Ishikawa (cell line): ENCODE data around the gene DHX40.

Experiments used
- CEBPB ChIP-seq: IDR thresholded peaks from 2 replicates; pipeline ENCODE4 v1.6.1; 2012
- CREB1 ChIP-seq: IDR thresholded peaks from 2 replicates; pipeline ENCODE4 v1.6.1; 2012; ENCODE audit warnings: low read depth
- EGR1 ChIP-seq: IDR thresholded peaks from 2 replicates; pipeline ENCODE4 v1.6.1; 2012
- EP300 ChIP-seq: IDR thresholded peaks from 2 replicates; pipeline ENCODE4 v1.6.1; 2012; ENCODE audit warnings: borderline replicate concordance
- FOXM1 ChIP-seq: IDR thresholded peaks from 2 replicates; pipeline ENCODE4 v1.6.1; 2012; ENCODE audit warnings: low read depth, borderline replicate concordance
- NFIC ChIP-seq: IDR thresholded peaks from 2 replicates; pipeline ENCODE4 v1.6.1; 2012
- RAD21 ChIP-seq: IDR thresholded peaks from 2 replicates; pipeline ENCODE4 v1.6.1; 2012; ENCODE audit warnings: low read depth
- TAF1 ChIP-seq: IDR thresholded peaks from 2 replicates; pipeline ENCODE4 v1.6.1; 2012; ENCODE audit warnings: low read depth, mild to moderate bottlenecking
- TCF12 ChIP-seq: IDR thresholded peaks from 2 replicates; pipeline ENCODE4 v1.6.1; 2012; ENCODE audit warnings: low read depth
- TEAD4 ChIP-seq: IDR thresholded peaks from 2 replicates; pipeline ENCODE4 v1.6.1; 2012
- YY1 ChIP-seq: IDR thresholded peaks from 2 replicates; pipeline ENCODE4 v1.6.1; 2012; ENCODE audit warnings: low read depth
- ZBTB7A ChIP-seq: IDR thresholded peaks from 2 replicates; pipeline ENCODE4 v1.6.1; 2012; ENCODE audit warnings: low read depth
- TF ChIP-seq, protein P1 (sequence below): IDR thresholded peaks from 2 replicates; pipeline ENCODE4 v1.6.1; 2012
- TF ChIP-seq, protein P2 (sequence below): IDR thresholded peaks from 2 replicates; pipeline ENCODE4 v1.6.1; 2012
- TF ChIP-seq, protein P3 (sequence below): IDR thresholded peaks from 2 replicates; pipeline ENCODE4 v1.6.1; 2012; ENCODE audit warnings: low read depth, mild to moderate bottlenecking

The DHX40 gene

DNA sequence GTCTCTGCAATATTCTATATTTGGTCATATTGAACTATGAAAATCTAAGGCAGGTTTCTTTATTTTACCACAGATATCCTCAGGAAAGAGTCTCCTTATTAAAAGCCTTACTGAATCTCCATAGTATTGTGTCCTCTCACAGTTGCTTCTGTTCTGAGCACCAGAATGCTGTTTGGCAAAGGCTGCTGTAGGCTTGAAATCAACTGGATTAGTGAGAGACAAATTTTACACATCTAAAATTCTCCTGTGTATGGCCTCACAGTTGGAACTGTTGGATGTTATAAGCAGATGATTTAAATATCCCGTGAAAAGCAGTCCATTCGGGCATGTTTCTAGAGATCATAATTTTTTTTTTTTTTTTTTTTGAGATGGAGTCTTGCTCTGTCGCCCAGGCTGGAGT is 63.8 kb downstream of the DHX40 start:
- no peak for TF ChIP-seq RAD21
- no peak for TF ChIP-seq CREB1
- TF ChIP-seq, protein P1, sequence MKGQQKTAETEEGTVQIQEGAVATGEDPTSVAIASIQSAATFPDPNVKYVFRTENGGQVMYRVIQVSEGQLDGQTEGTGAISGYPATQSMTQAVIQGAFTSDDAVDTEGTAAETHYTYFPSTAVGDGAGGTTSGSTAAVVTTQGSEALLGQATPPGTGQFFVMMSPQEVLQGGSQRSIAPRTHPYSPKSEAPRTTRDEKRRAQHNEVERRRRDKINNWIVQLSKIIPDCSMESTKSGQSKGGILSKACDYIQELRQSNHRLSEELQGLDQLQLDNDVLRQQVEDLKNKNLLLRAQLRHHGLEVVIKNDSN: no peak
- no peak for TF ChIP-seq TEAD4
- TF ChIP-seq TCF12: no peak
- TF ChIP-seq EP300: no peak
- no peak for TF ChIP-seq ZBTB7A
- TF ChIP-seq, protein P2, sequence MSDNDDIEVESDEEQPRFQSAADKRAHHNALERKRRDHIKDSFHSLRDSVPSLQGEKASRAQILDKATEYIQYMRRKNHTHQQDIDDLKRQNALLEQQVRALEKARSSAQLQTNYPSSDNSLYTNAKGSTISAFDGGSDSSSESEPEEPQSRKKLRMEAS: no peak
- no peak for TF ChIP-seq EGR1
- TF ChIP-seq YY1: no peak

DNA sequence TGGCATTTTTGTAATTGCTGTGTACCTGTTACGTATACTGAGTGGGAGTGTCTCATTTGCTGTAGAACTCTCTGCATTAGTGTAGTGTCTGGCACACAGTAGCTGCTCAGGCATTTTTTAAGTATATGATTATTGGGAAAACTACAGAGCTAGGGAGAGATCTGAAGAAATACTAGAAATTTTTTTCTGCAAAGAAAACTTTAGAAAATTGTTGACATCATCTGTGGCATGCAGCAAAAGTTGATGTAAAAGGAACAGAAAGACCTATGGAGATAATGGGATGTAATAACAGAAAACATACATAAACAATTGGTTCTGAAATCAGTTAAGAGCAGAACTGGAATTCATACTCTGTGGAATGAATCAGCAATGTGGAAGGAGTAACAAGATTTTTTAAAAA is 65.9 kb downstream of the DHX40 start:
- TF ChIP-seq CREB1 (no peak), TEAD4 (no peak)

DNA sequence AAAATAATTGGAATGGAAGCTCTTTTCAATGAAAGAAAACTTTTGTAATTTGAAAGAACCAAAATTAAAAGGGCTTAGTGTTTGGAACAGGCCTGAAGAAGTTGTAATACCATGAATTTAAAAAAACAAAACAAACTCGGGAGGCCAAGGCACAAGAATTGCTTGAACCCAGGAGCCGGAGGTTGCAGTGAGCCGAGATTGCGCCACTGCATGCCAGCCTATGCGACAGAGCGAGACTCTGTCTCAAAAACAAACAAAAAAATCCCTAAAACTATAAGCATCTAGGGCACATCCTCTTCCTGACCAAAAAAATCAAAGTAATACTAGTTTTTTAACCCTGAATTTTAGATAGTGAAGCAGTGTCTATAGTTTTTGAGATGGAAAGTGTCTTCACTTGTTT is 67.0 kb downstream of the DHX40 start:
- TF ChIP-seq EP300 (no peak), FOXM1 (no peak), TEAD4 (no peak), RAD21 (no peak), TCF12 (no peak), ZBTB7A (no peak), NFIC (no peak), CEBPB (no peak), EGR1 (no peak), YY1 (no peak), CREB1 (no peak)
- TF ChIP-seq, protein P3, sequence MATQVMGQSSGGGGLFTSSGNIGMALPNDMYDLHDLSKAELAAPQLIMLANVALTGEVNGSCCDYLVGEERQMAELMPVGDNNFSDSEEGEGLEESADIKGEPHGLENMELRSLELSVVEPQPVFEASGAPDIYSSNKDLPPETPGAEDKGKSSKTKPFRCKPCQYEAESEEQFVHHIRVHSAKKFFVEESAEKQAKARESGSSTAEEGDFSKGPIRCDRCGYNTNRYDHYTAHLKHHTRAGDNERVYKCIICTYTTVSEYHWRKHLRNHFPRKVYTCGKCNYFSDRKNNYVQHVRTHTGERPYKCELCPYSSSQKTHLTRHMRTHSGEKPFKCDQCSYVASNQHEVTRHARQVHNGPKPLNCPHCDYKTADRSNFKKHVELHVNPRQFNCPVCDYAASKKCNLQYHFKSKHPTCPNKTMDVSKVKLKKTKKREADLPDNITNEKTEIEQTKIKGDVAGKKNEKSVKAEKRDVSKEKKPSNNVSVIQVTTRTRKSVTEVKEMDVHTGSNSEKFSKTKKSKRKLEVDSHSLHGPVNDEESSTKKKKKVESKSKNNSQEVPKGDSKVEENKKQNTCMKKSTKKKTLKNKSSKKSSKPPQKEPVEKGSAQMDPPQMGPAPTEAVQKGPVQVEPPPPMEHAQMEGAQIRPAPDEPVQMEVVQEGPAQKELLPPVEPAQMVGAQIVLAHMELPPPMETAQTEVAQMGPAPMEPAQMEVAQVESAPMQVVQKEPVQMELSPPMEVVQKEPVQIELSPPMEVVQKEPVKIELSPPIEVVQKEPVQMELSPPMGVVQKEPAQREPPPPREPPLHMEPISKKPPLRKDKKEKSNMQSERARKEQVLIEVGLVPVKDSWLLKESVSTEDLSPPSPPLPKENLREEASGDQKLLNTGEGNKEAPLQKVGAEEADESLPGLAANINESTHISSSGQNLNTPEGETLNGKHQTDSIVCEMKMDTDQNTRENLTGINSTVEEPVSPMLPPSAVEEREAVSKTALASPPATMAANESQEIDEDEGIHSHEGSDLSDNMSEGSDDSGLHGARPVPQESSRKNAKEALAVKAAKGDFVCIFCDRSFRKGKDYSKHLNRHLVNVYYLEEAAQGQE: no peak
- TF ChIP-seq, protein P2: no peak
- TF ChIP-seq, protein P1: no peak

DNA sequence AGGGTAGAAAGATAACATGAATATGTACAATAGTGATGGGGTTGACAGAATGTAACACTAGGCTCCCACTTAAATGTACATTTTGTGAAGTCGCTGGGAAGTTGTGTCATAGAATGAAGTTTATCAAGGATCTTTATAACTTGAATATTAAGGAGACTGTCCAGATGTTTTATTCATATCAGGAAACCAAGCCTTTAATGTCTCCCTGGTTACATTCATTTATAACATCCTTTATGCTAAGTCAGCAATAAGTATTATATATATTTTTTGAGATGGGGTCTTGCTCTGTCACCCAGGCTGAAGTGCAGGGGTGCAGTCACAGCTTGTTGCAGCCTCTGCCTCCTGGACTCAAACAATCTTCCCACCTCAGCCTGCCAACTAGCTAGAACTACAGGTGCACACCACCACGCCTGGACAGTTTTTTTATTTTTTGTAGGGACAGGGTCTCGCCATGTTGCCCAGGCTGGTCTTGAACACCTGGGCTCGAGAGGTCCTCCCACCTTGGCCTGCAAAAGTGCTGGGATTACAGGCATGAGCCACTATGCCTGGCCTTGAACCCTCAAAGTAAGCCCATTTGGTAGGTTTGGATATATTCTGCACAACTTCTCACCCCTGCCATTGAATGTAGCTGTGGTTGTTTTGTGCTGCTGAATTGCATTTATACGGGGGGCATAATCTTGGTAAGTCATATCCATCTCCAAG is 68.4 kb downstream of the DHX40 start:
- TF ChIP-seq CEBPB: no peak
- TF ChIP-seq, protein P2: no peak
- TF ChIP-seq, protein P3: no peak

DNA sequence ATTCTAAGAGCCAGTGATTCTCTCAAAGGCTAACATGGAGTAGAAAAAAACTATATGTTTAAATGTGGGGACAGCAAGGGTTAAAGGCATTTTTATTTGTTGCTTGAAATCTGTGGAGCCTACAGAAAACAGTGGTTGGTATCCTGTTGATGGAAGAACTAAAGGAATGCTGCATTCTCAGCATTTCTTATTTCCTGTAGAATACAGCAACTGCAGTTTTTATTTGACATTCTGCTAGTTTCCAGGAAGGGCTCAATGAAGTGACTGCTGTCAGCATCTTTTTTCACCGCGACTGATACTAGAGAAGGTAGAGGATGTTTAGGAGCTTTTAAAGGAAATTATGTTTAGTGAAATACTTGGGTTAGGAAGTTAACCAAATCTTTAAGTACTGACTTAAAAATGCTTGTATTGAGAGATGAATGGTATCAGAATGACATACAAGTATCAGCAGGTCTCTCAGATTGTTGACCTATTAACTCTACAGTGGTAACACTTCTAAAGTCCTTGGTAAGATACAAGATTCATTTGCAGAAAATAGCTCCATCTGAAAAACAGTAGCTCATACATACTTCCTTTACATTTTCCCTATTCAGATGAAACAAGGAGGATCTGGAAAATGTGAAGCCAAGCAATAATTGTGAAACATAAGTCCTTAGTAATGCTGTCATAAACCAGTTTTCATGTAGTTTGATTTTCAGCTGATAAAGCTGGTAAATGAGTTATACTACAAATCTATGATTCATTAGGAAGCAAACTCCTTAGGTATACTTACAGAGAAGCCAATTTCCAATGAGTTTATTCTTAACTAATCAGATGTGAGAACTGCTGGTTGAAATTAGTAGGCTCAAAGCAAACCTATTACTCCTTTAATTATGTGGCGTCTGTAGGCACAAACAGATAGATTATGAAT is 69.5 kb downstream of the DHX40 start:
- TF ChIP-seq TEAD4 (no peak), EGR1 (no peak), CREB1 (no peak), TCF12 (no peak), CEBPB (no peak), YY1 (no peak), RAD21 (no peak), EP300 (no peak), NFIC (no peak), FOXM1 (no peak), TAF1 (no peak), ZBTB7A (no peak)
- TF ChIP-seq, protein P3: no peak
- TF ChIP-seq, protein P2: no peak
- TF ChIP-seq, protein P1: no peak
